HUES6 (cell line): ENCODE measurements around the gene SLC1A7.

Source experiments
- H3K27ac ChIP-seq: 2 replicates; pipeline ENCODE4 v1.7.0; 2013; ENCODE audit warnings: low read depth, mild to moderate bottlenecking, low read length, inconsistent platforms
- H3K27me3 ChIP-seq: 2 replicates; pipeline ENCODE4 v1.6.1; 2013; ENCODE audit warnings: low read length; ENCODE audit not compliant: control insufficient read depth, insufficient read depth
- H3K36me3 ChIP-seq: 2 replicates; pipeline ENCODE4 v1.6.1; 2013; ENCODE audit warnings: low read length; ENCODE audit not compliant: control insufficient read depth, insufficient read depth
- H3K4me1 ChIP-seq: 2 replicates; pipeline ENCODE4 v1.6.1; 2013; ENCODE audit warnings: low read length; ENCODE audit not compliant: control insufficient read depth, insufficient read depth
- H3K4me3 ChIP-seq: 2 replicates; pipeline ENCODE4 v1.5.1; 2013; ENCODE audit warnings: low read depth, low read length
- H3K9ac ChIP-seq: one replicate; pipeline ENCODE4 v1.6.1; 2013; ENCODE audit warnings: mild to moderate bottlenecking, low read length
- H3K9me3 ChIP-seq: 2 replicates; pipeline ENCODE4 v1.6.1; 2013; ENCODE audit warnings: low read depth, low read length; ENCODE audit not compliant: control insufficient read depth, insufficient read depth

The SLC1A7 gene

GRCh38 chr1:53158900-53159299 lies 16.5 kb upstream of the SLC1A7 start:
- Histone ChIP-seq H3K27me3 (no peaks in the 10 kb centered on the region), H3K9ac (no peak overlapping the region), H3K36me3 (no peaks in the 10 kb centered on the region), H3K4me1 (peaks cover 9% of the 10 kb centered on the region; the same call in 1 of the 2 replicates), H3K27ac (no peak overlapping the region), H3K4me3 (no peak overlapping the region), H3K9me3 (no peaks in the 10 kb centered on the region)

GRCh38 chr1:53156783-53157182 lies 14.3 kb upstream of the SLC1A7 start:
- Histone ChIP-seq H3K36me3 (no peaks in the 10 kb centered on the region), H3K4me1 (0 out of 2 replicates have a peak, but pooled peaks cover 3% of the 10 kb centered on the region), H3K27ac (no peak overlapping the region), H3K4me3 (no peak overlapping the region), H3K9me3 (no peaks in the 10 kb centered on the region), H3K9ac (no peak overlapping the region), H3K27me3 (no peaks in the 10 kb centered on the region)

- H3K9me3 ChIP-seq, result no peaks in the 10 kb centered on the region
- 0 out of 2 replicates have a peak, but pooled peaks cover 3% of the 10 kb centered on the region for H3K4me1 ChIP-seq
- no peak overlapping the region for H3K9ac ChIP-seq
- no peaks in the 10 kb centered on the region for H3K36me3 ChIP-seq
- no peaks in the 10 kb centered on the region for H3K27me3 ChIP-seq
- no peak overlapping the region for H3K27ac ChIP-seq
- no peak overlapping the region for H3K4me3 ChIP-seq
Measured at GRCh38 chr1:53155945-53156344, 13.5 kb upstream of the SLC1A7 start.

GRCh38 chr1:53155534-53155933 lies 13.1 kb upstream of the SLC1A7 start:
- H3K9ac ChIP-seq, result no peak overlapping the region
- no peaks in the 10 kb centered on the region for H3K9me3 ChIP-seq
- H3K4me1 ChIP-seq, result 0 out of 2 replicates have a peak, but pooled peaks cover 3% of the 10 kb centered on the region
- no peaks in the 10 kb centered on the region for H3K27me3 ChIP-seq
- H3K27ac ChIP-seq, result no peak overlapping the region
- H3K36me3 ChIP-seq, result no peaks in the 10 kb centered on the region
- no peak overlapping the region for H3K4me3 ChIP-seq

DNA sequence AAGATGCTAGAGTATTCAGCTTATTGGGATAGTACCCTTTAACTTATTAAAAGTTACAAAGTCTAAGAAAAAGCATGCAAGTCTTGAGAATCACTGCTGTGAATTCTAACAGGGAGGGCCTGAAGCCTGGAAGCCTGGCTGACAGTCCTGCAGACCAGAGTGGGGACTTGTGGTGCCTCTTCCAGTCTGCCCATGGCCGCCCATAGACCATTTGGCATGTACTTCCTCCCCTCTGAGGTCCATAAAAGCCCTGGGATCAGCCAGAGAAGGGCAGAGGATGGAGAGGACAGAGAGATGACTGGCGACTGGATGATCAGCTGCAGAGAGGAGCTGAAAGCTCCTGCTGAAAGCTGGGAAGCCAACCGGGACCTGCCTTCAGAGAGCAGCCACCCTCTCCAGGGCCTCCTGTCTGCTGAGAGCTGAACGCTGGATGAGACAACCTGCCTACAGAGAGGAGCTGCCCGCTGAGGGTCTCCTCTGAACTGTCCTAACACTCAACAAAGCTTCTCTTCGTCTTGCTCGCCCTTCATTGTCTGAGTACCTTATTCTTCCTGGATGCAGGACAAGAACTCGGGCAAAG lies 12.5 kb upstream of the SLC1A7 start:
- Histone ChIP-seq H3K4me3 (no peak overlapping the region), H3K9me3 (no peaks in the 10 kb centered on the region), H3K27ac (no peak overlapping the region), H3K9ac (no peak overlapping the region), H3K36me3 (no peaks in the 10 kb centered on the region), H3K27me3 (no peaks in the 10 kb centered on the region), H3K4me1 (0 out of 2 replicates have a peak, but pooled peaks cover 3% of the 10 kb centered on the region)

GRCh38 chr1:53153752-53154151 lies 11.3 kb upstream of the SLC1A7 start:
- Histone ChIP-seq H3K36me3 (no peaks in the 10 kb centered on the region), H3K9me3 (no peaks in the 10 kb centered on the region), H3K4me3 (no peak overlapping the region), H3K27me3 (no peaks in the 10 kb centered on the region), H3K27ac (no peak overlapping the region), H3K9ac (no peak overlapping the region), H3K4me1 (0 out of 2 replicates have a peak, but pooled peaks cover 3% of the 10 kb centered on the region)

- Histone ChIP-seq H3K27ac (no peak overlapping the region), H3K4me1 (peaks cover 9% of the 10 kb centered on the region; the same call in 1 of the 2 replicates), H3K9me3 (no peaks in the 10 kb centered on the region), H3K9ac (no peak overlapping the region), H3K27me3 (no peaks in the 10 kb centered on the region), H3K36me3 (no peaks in the 10 kb centered on the region), H3K4me3 (no peak overlapping the region)
Measured at GRCh38 chr1:53148123-53148522, 5.7 kb upstream of the SLC1A7 start.

DNA sequence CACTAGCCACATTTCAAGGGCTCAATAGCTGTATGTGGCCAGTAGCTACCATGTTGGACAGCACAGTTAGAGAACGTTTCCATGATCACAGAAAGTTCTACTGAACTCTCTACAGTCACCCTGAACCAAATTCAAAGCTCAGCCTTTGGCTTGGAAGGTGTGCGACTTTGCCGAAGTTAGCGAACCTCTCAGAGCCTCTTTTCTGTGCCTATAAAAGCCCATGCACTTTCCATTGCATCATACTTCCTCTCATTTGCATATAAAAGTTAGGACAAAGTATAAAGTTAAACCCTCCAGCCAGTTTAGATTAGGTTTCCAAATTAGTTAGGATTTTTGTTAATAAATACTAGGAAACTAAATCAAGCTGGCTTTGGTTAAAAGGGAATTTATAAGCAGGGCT lies 4.7 kb upstream of the SLC1A7 start:
- no peak overlapping the region for H3K27ac ChIP-seq
- H3K9me3 ChIP-seq, result no peaks in the 10 kb centered on the region
- peaks cover 9% of the 10 kb centered on the region; the same call in 1 of the 2 replicates for H3K4me1 ChIP-seq
- H3K36me3 ChIP-seq, result no peaks in the 10 kb centered on the region
- no peaks in the 10 kb centered on the region for H3K27me3 ChIP-seq
- H3K9ac ChIP-seq, result no peak overlapping the region
- no peak overlapping the region for H3K4me3 ChIP-seq

DNA sequence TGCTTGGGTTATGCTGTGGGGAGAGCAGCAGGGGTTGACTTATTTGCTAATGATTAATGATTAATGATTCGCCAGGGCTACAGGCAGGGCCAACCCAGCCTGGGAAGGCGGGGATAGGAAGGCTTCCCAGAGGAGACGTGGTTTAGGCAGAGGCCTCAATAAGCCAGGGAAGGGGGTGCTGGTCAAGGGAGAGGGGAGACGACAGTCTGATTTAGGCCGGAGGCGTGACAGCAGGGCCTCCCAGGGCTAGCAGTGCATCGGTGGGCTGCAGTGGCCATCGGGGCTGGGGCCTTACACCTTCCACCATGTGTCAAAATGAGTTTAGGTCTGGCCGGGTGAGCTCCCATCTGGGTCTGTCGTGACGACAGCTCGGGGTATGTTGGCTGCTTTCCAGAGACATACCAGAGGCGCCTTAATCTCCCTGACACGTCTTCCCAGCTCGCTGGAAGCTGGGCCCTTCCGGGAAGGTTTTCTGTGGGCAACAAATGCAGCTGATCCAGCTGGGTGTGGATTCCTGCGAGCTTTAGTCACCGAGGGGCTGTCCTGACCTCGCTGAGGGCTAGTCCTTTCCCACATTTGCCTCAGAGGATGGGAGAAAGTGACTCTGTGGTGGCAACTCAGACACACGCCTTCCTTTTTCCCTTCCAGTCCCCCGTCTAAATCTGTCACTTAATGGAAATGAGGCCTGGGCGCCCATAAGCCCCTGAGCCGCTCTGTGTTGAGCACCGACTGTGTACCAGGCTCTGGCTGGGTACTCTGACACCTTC lies 3.7 kb upstream of the SLC1A7 start:
- no peak overlapping the region for H3K27ac ChIP-seq
- peaks cover 9% of the 10 kb centered on the region; the same call in 1 of the 2 replicates for H3K4me1 ChIP-seq
- no peak overlapping the region for H3K9ac ChIP-seq

DNA sequence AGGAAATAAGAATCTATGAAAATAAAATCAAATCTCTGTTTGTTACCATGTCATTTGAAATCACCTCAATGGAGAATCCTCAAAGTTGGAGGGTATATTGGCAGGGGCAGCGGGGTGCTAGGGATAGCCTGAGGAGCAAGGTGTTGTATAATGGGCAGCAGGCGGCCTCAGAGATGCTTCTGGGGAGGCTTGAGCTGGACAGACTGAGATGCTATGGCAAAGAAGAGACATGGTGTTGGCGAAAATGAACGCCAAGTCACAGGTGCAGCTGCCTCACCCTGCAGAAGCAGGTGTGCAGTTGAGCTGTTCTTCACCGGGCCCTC lies 3.1 kb upstream of the SLC1A7 start:
- no peak overlapping the region for H3K27ac ChIP-seq
- peaks cover 9% of the 10 kb centered on the region; the same call in 1 of the 2 replicates for H3K4me1 ChIP-seq
- no peak overlapping the region for H3K9ac ChIP-seq
- H3K27me3 ChIP-seq, result no peaks in the 10 kb centered on the region; the same call in 1 of the 2 replicates
- H3K9me3 ChIP-seq, result no peaks in the 10 kb centered on the region
- no peak overlapping the region for H3K4me3 ChIP-seq
- H3K36me3 ChIP-seq, result no peaks in the 10 kb centered on the region

More for the DNA sequence above, 3.7 kb upstream of the SLC1A7 start:
- Histone ChIP-seq H3K36me3 (no peaks in the 10 kb centered on the region), H3K4me3 (no peak overlapping the region), H3K27me3 (no peaks in the 10 kb centered on the region; the same call in 1 of the 2 replicates), H3K9me3 (no peaks in the 10 kb centered on the region)

- no peaks in the 10 kb centered on the region; the same call in 1 of the 2 replicates for H3K27me3 ChIP-seq
- no peak overlapping the region for H3K9ac ChIP-seq
- H3K4me3 ChIP-seq, result no peak overlapping the region
- peaks cover 9% of the 10 kb centered on the region; the same call in 1 of the 2 replicates for H3K4me1 ChIP-seq
- no peaks in the 10 kb centered on the region for H3K9me3 ChIP-seq
- no peaks in the 10 kb centered on the region for H3K36me3 ChIP-seq
- H3K27ac ChIP-seq, result no peak overlapping the region
Measured at GRCh38 chr1:53145051-53145600, 2.7 kb upstream of the SLC1A7 start.
